ENCODE data around the gene LARP1.

DNA sequence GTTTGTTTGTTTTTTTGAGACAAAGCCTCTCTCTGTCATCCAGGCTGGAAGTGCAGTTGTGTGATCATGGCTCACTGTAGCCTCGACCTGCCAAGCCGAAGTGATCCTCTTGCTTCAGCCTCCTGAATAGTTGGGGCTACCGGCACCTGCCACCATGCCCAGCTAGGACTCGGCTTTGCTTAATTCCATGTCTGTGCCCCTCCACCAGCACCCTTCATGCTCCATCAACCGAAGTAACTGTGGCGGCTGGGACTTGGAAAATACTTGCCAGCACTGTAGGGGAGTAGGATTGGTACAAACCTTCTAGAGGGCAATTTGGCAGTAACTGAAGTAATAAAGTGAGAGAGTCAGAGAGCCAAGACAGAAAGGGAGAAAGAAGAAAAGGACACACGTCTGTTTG lies 76.3 kb downstream of the LARP1 start:
- TF ChIP-seq, protein P1, sequence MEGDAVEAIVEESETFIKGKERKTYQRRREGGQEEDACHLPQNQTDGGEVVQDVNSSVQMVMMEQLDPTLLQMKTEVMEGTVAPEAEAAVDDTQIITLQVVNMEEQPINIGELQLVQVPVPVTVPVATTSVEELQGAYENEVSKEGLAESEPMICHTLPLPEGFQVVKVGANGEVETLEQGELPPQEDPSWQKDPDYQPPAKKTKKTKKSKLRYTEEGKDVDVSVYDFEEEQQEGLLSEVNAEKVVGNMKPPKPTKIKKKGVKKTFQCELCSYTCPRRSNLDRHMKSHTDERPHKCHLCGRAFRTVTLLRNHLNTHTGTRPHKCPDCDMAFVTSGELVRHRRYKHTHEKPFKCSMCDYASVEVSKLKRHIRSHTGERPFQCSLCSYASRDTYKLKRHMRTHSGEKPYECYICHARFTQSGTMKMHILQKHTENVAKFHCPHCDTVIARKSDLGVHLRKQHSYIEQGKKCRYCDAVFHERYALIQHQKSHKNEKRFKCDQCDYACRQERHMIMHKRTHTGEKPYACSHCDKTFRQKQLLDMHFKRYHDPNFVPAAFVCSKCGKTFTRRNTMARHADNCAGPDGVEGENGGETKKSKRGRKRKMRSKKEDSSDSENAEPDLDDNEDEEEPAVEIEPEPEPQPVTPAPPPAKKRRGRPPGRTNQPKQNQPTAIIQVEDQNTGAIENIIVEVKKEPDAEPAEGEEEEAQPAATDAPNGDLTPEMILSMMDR (conservative IDR thresholded peaks at IDR 0.05; ENCODE audit: low read length): no peak
- TF ChIP-seq EZH2phosphoT487 (IDR thresholded peaks at IDR 0.05; ENCODE audit: borderline replicate concordance): no peak
